HG02885 (cell line): ENCODE data around the gene KRT17.
"Not testable (repeated sequence)": the region's sequence is repeated elsewhere in the genome, so short reads cannot be mapped to it uniquely, and the experiment has no call there.

ENCODE experiments used
- ATAC-seq: cut with Tn5 transposase; IDR thresholded peaks from one replicate; pipeline ENCODE4 v1.9.1; 2021; ENCODE audit warnings: mild to moderate bottlenecking; ENCODE audit not compliant: unreplicated experiment, poor library complexity

The KRT17 gene

GRCh38 chr17:41606930-41607329 is 17.4 kb downstream of the KRT17 start:
- not testable (repeated sequence) for ATAC-seq

DNA sequence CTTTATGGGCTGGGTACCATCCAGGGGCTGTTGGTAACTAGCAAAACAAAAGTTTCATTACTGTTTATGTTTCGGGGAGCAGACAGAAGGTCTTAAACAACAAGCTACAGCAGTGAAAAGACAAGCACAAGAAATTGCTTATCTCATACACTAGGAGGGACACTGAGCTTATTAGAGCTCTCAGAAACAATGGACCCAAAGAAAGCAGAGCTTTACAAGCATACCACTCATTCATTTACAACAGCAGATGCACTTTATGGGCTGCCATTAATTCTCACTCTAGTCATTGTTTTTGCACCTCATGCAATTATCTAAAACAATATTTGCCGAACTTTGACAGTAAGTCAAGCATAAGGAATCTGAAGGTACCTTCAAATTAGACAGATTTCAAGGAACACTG is 21.9 kb downstream of the KRT17 start:
- ATAC-seq: no peak

- ATAC-seq: no peak
Measured at GRCh38 chr17:41600318-41600717, 24.1 kb downstream of the KRT17 start.

DNA sequence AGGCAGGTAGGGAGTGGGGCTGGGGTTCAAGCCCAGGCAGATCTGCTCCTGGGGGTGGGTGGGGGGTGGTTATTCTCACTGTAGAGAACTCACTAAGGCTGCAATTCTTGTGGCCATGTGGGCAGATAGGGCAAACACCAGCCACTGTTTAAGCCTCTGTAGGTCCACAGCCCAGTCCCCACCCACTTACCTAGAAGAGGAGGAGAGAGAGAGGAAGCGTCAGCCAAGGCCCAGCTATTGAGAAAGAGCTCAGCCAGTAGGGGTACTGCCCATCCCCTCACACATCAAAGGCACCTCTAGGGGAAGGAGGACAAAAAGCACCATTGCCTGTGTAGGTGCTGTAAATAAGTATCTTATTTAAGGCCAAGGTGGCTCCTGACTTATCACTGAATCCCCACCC is 24.7 kb downstream of the KRT17 start:
- ATAC-seq: no peak

DNA sequence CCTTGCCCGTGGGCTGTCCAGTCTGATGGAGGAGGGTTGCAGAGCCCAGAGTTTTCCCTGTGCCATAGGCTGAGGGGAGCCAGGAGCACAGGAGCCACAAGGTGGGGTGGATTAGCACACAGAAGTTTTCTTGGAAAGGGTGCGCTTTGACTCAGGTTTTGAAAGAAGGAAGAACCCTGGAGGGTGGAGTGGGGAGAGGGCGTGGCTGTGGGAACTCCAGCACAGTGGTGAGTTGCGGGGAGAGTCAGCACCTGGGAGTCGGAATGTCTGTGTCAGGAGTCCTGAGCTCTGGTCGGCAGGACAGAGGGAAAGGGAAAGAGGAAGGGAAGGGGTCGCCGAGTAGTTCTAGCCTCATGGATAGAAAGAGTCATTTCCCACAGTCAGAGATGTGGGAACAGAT is 28.8 kb downstream of the KRT17 start:
- ATAC-seq: no peak

DNA sequence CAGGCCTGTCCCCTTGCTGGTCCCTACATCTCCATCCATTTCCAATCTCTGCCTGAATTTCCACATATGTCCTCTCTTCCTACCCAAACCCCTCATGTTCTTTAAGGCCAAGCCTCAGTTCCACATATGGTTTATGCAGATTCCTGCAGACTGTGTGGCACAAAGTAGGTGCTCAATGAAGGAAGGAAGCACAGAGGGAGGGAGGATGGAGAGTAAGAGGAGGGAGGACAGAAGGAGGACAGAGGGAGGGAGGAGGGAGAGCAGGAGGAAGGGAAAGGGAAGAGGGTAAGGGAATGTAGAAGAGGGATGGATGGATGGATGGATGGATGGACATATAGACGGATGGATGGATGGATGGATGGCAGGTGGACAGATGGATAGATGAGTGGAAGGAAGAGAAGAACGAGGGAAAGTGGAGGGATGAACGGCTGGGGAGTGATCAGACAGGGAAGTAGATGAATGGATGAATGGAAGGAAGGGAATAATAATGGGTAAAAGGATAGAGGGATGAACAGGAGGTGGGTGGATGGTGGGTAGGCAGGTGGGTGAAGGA is 29.9 kb downstream of the KRT17 start:
- no peak for ATAC-seq

- no peak for ATAC-seq
Measured at GRCh38 chr17:41593306-41593981, 30.9 kb downstream of the KRT17 start.

GRCh38 chr17:41592601-41593305 is 31.6 kb downstream of the KRT17 start:
- ATAC-seq: no peak

DNA sequence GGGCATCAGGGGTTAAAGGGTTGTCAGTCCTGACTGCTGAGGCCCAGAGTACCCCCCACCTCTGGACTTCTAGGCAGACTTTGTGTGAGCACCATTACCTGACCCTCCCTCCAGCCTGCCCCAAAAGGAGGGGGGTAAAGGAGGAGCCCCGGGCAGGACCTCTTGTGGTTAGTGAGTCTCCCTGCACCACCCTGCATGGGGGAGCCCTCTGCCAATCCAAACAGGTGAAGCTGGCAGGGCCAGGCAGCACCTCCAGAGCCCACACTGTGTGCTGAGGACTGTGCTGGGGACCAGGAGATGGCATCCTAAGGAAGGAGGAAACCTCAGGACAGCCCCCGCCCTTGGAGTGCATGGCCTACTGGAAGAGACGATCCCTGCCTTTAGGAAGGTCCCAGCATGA is 35.1 kb downstream of the KRT17 start:
- no peak for ATAC-seq

- no peak for ATAC-seq
Measured at GRCh38 chr17:41588126-41588810, 36.1 kb downstream of the KRT17 start.

DNA sequence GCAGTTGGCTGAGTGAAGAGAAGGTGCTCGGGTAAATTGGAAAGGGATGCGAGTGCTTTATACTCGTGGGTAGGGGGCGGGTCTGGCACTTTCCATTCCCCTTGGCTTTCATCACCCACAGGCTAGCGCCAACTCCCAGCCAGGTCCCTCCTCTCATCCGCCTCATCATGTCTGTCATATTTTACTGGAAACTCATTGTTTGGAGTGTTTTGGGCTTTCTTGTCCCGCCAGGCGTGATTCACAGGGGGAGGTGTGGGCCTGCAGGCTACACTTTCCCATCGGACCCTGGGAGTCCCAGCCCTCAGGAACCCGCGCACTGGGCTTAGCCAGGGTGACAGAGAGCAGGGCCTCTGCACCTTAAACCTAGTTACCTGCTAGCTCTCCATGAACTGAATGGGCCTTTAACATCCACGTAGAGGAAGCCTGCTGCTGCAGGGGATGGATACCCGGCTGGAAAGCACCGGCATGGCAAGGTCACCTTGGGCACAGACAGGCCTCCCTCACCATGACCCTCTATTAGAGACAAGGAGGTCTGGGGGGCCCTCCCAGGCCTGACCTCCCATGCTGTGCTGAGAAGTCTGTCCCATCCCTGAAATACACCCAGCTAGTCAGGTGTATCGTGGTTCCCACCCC is 37.4 kb downstream of the KRT17 start, which contains the start of gene KRT14:
Gene KRT14, minus strand, starts transcription at position 33 of the 633 bp plus-strand sequence. CDS start 61 bp downstream, outside the sequence.
- ATAC-seq: no peak

- no peak for ATAC-seq
Measured at GRCh38 chr17:41585301-41586056, 38.9 kb downstream of the KRT17 start.

GRCh38 chr17:41584331-41584927 is 39.9 kb downstream of the KRT17 start:
- ATAC-seq: not testable (repeated sequence)

- no peak for ATAC-seq
Measured at GRCh38 chr17:41583137-41584127, 40.9 kb downstream of the KRT17 start.

DNA sequence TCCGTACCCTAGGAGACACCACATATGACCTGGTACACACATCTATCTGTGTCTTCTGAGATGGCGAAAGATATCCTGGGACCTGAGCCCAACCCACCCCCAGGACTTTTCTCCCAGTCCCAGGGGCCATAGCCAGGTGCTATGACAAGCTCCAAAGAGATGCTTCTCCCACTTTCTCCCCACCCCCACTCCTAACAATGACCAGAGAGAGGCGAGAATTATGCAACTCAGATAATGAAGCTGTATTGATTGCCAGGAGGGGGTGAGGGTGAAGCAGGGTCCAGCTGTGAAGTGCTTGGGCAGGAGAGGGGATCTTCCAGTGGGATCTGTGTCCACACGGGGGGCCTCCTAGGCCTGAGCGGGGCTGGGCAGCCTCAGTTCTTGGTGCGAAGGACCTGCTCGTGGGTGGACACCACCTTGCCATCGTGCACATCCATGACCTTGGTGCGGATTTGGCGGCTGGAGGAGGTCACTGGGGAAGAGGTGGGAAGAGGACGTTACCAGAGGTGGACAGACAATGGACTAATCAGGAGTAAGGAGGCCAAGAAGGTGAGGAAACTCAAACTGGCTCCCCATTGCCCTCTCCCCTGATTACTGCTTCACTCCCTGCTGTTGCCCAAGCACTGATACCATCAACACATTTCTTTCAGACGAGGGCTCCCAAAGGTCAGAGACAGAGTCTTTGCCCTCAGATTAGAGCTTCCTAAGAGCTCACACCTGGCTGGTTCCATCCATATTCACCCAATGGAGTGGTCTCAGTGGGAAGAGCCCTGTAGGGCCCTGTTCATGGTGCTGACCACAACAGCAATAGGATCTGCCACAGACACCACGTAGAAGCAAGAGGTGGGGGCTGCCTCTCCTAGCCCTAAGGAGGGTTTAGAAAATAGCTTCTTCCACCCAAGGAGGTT is 42.1 kb downstream of the KRT17 start:
- ATAC-seq: not testable (repeated sequence)

GRCh38 chr17:41581366-41582060 is 42.9 kb downstream of the KRT17 start:
- no peak for ATAC-seq
